HepG2 (cell line): ENCODE measurements around the gene TMUB1. TPM values are rescaled to one million over a fixed set of nuclear protein-coding genes. Genes with fewer than 3 reads are reported as not detected.
A peak's percentile ranks its signal among the peaks of the same experiment; 100 is the strongest.

Experiments
- FOXP4 ChIP-seq: sonication (generic); formaldehyde crosslinking; IDR thresholded peaks from 2 replicates; pipeline ENCODE4 v1.4.0; 2020; ENCODE audit warnings: missing genetic modification reagents
- HCFC1 ChIP-seq: fragments of 150-350 bp; IDR thresholded peaks from 2 replicates; pipeline ENCODE4 v1.6.1; 2014; ENCODE audit warnings: low read depth, low read length
- HINFP ChIP-seq: sonication (generic); formaldehyde crosslinking; IDR thresholded peaks from 2 replicates; pipeline ENCODE4 v1.4.0; 2020; ENCODE audit warnings: low read depth, mild to moderate bottlenecking, missing genetic modification reagents
- JUNB ChIP-seq: sonication (generic); formaldehyde crosslinking; IDR thresholded peaks from 2 replicates; pipeline ENCODE4 v1.8.0; 2022; ENCODE audit warnings: missing genetic modification reagents, mild to moderate bottlenecking, borderline replicate concordance
- NFKBIZ ChIP-seq: IDR thresholded peaks from 2 replicates; pipeline ENCODE4 v1.6.1; 2018; ENCODE audit warnings: missing genetic modification reagents, missing compliant biosample characterization
- PAWR ChIP-seq: sonication (generic); formaldehyde crosslinking; IDR thresholded peaks from 2 replicates; pipeline ENCODE4 v1.4.0; 2020; ENCODE audit warnings: missing genetic modification reagents, mild to moderate bottlenecking, borderline replicate concordance
- PHB2 ChIP-seq: fragments of 450-650 bp; IDR thresholded peaks from 2 replicates; pipeline ENCODE4 v1.6.1; 2018; ENCODE audit not compliant: partially characterized antibody
- PRPF4 ChIP-seq: fragments of 200-400 bp; formaldehyde crosslinking; IDR thresholded peaks from 2 replicates; pipeline ENCODE4 v1.6.1; 2016; ENCODE audit warnings: low read length, low read depth; ENCODE audit not compliant: poor library complexity, severe bottlenecking
- SKIL ChIP-seq: sonication (generic); formaldehyde crosslinking; IDR thresholded peaks from 2 replicates; pipeline ENCODE4 v1.8.0; 2022; ENCODE audit warnings: missing genetic modification reagents, mild to moderate bottlenecking, moderate library complexity, borderline replicate concordance
- SMAD9 ChIP-seq: sonication (generic); formaldehyde crosslinking; IDR thresholded peaks from 2 replicates; pipeline ENCODE4 v1.5.1; 2020; ENCODE audit warnings: mild to moderate bottlenecking, missing genetic modification reagents
- TBX2 ChIP-seq: sonication (generic); formaldehyde crosslinking; IDR thresholded peaks from 2 replicates; pipeline ENCODE4 v1.5.0; 2020; ENCODE audit warnings: missing genetic modification reagents, mild to moderate bottlenecking, borderline replicate concordance
- TFDP2 ChIP-seq: sonication (generic); formaldehyde crosslinking; IDR thresholded peaks from 2 replicates; pipeline ENCODE4 v1.4.0; 2020; ENCODE audit warnings: missing genetic modification reagents
- TRIM22 ChIP-seq: fragments of 450-650 bp; IDR thresholded peaks from 2 replicates; pipeline ENCODE4 v1.6.1; 2017
- ZNF607 ChIP-seq: sonication (generic); formaldehyde crosslinking; IDR thresholded peaks from 2 replicates; pipeline ENCODE4 v1.5.1; 2020; ENCODE audit warnings: missing genetic modification reagents, mild to moderate bottlenecking, borderline replicate concordance
- ZNF639 ChIP-seq: conservative IDR thresholded peaks from 2 replicates; pipeline ENCODE4 v1.6.1; 2018; ENCODE audit warnings: missing genetic modification reagents
- ZNF652 ChIP-seq: IDR thresholded peaks from 2 replicates; pipeline ENCODE4 v1.6.1; 2016; ENCODE audit warnings: low read depth, borderline replicate concordance
- ZNF770 ChIP-seq: sonication (generic); formaldehyde crosslinking; IDR thresholded peaks from 2 replicates; pipeline ENCODE4 v1.5.0; 2020; ENCODE audit warnings: mild to moderate bottlenecking, missing genetic modification reagents
- polyA plus RNA-seq, 8 experiments: library from polyadenylated mRNA; depleted of rRNA in 3 of 8; stranded (reverse) in 7 of 8; unstranded in 1 of 8; fragments of >200 nt; fragmentation: Illumina TruSeq in 4 of 8; extraction: Trizol in 4 of 8; gene quantifications; 2 replicates each; pipeline versions ENCODE4 v1.2.1 to v1.2.3, GENCODE V29; 2011 to 2016; ENCODE audit warnings: low read depth in 4 of 8, missing spikeins in 1 of 8, mixed read lengths in 1 of 8; ENCODE audit not compliant: insufficient read depth in 1 of 8
- total RNA-seq, 5 experiments: library from RNA; depleted of rRNA; stranded (reverse); fragments of >200 nt; fragmentation: Illumina TruSeq; extraction: Trizol; gene quantifications; 2 replicates each; pipeline ENCODE4 v1.2.3, GENCODE V29; 2016; ENCODE audit warnings: low read depth in 1 of 5

Gene TMUB1
- total and polyA plus RNA-seq, 2 of the 13 experiments (the other 11 are each of a cell fraction or from before 2014, with no cell fraction given) = 44.8 to 51.6 TPM

- TF ChIP-seq PAWR (CRISPR knock-in tag) (no peak), TRIM22 (no peak), HCFC1 (no peak), FOXP4 (0 out of 2 replicates have a peak, but pooled peaks have one; percentile 30), SKIL (CRISPR knock-in tag) (no peak), TFDP2 (no peak), SMAD9 (no peak), ZNF770 (CRISPR knock-in tag) (0 out of 2 replicates have a peak, but pooled peaks have one; percentile 16), PHB2 (no peak), TBX2 (no peak), PRPF4 (no peak), HINFP (CRISPR knock-in tag) (no peak), NFKBIZ (no peak), ZNF652 (CRISPR knock-in tag) (peak; percentile 83; the same call in 1 of the 2 replicates), ZNF607 (peak; percentile 2; the same call in 1 of the 2 replicates), JUNB (no peak), ZNF639 (0 out of 2 replicates have a peak, but pooled peaks have one; percentile 36)
Observed at GRCh38 chr7:151058781-151059366, 24.4 kb downstream of the TMUB1 start (continued).
